ENCODE data around the gene OSCP1. TPM values are rescaled to one million over a fixed set of nuclear protein-coding genes. Genes with fewer than 3 reads are reported as not detected.

OSCP1 gene
- total and polyA plus RNA-seq, 9 donors = 9.1 to 27.7 (median 12.2) TPM

- intact Hi-C loops (cut with DNase I) = no loop called here
- H3K4me1 ChIP-seq (ENCODE audit: insufficient read depth) = no peaks in the 10 kb centered on the region
Measured at GRCh38 chr1:36447450-36447849, 2.8 kb downstream of the OSCP1 start.

GRCh38 chr1:36446746-36447145 is 3.5 kb downstream of the OSCP1 start:
- Histone ChIP-seq H3K9me3 (no peaks in the 10 kb centered on the region), H3K4me1 (ENCODE audit: insufficient read depth) (no peaks in the 10 kb centered on the region), H3K27ac (no peak overlapping the region), H3K27me3 (no peaks in the 10 kb centered on the region), H3K4me3 (no peak overlapping the region), H3K36me3 (no peaks in the 10 kb centered on the region)
- intact Hi-C loops (cut with DNase I) = no loop called here
- DNase-seq = no peak
- 39 to 52% (median 46%) methylated on average over 5 of the region's 5 CpGs for WGBS, 3 donors
- no peak for TF ChIP-seq EP300 (IDR thresholded peaks at IDR 0.05)
- no peak for TF ChIP-seq POLR2A (IDR thresholded peaks at IDR 0.05)
- no peak for TF ChIP-seq CTCF (IDR thresholded peaks at IDR 0.05)

More at GRCh38 chr1:36447450-36447849, 2.8 kb downstream of the OSCP1 start:
- TF ChIP-seq CTCF (IDR thresholded peaks at IDR 0.05) (no peak), POLR2A (IDR thresholded peaks at IDR 0.05) (no peak), EP300 (IDR thresholded peaks at IDR 0.05) (no peak)
- H3K27ac ChIP-seq = no peak overlapping the region
- H3K9me3 ChIP-seq = no peaks in the 10 kb centered on the region
- H3K4me3 ChIP-seq = no peak overlapping the region
- H3K36me3 ChIP-seq = no peaks in the 10 kb centered on the region
- H3K27me3 ChIP-seq = no peaks in the 10 kb centered on the region
- DNase-seq = no peak

GRCh38 chr1:36446271-36446670 is 4.0 kb downstream of the OSCP1 start:
- no peaks in the 10 kb centered on the region for H3K27me3 ChIP-seq
- no peaks in the 10 kb centered on the region for H3K4me1 ChIP-seq (ENCODE audit: insufficient read depth)
- TF ChIP-seq EP300 (IDR thresholded peaks at IDR 0.05) (no peak), POLR2A (IDR thresholded peaks at IDR 0.05) (no peak), CTCF (IDR thresholded peaks at IDR 0.05) (no peak)
- H3K36me3 ChIP-seq = no peaks in the 10 kb centered on the region
- H3K4me3 ChIP-seq = no peak overlapping the region
- 65% methylated on average over 8 of the region's 8 CpGs for WGBS, 3 donors
- intact Hi-C loops (cut with DNase I) = no loop called here
- no peak for DNase-seq
- H3K9me3 ChIP-seq = no peaks in the 10 kb centered on the region
- no peak overlapping the region for H3K27ac ChIP-seq

- H3K27ac ChIP-seq = no peak overlapping the region
- H3K27me3 ChIP-seq = no peaks in the 10 kb centered on the region
- no peak for TF ChIP-seq EP300 (IDR thresholded peaks at IDR 0.05)
- no peak for TF ChIP-seq CTCF (IDR thresholded peaks at IDR 0.05)
- TF ChIP-seq POLR2A (IDR thresholded peaks at IDR 0.05) = no peak
- H3K4me1 ChIP-seq (ENCODE audit: insufficient read depth) = no peaks in the 10 kb centered on the region
- H3K36me3 ChIP-seq = no peaks in the 10 kb centered on the region
- no peak overlapping the region for H3K4me3 ChIP-seq
- H3K9me3 ChIP-seq = no peaks in the 10 kb centered on the region
- intact Hi-C loops (cut with DNase I) = no loop called here
- no peak for DNase-seq
- 69 to 83% (median 76%) methylated on average over 2 of the region's 2 CpGs for WGBS, 3 donors
Measured at GRCh38 chr1:36443297-36443696, 7.0 kb downstream of the OSCP1 start.

- H3K4me3 ChIP-seq = no peak overlapping the region
- no peak overlapping the region for H3K27ac ChIP-seq
- DNase-seq = no peak
- H3K9me3 ChIP-seq = no peaks in the 10 kb centered on the region
- no peak for TF ChIP-seq POLR2A (IDR thresholded peaks at IDR 0.05)
- TF ChIP-seq EP300 (IDR thresholded peaks at IDR 0.05) = no peak
- no peak for TF ChIP-seq CTCF (IDR thresholded peaks at IDR 0.05)
- H3K36me3 ChIP-seq = no peaks in the 10 kb centered on the region
- intact Hi-C loops (cut with DNase I) = no loop called here
- H3K4me1 ChIP-seq (ENCODE audit: insufficient read depth) = no peaks in the 10 kb centered on the region
- H3K27me3 ChIP-seq = no peaks in the 10 kb centered on the region
- 88 to 94% (median 90%) methylated on average over 3 of the region's 3 CpGs for WGBS, 3 donors
Measured at GRCh38 chr1:36442337-36442736, 7.9 kb downstream of the OSCP1 start.
